HPDE6-E6E7 (cell line): ENCODE results near the gene ODF4.
A peak's percentile ranks its signal among the peaks of the same experiment; 100 is the strongest.
"Not testable (repeated sequence)": the region's sequence is repeated elsewhere in the genome, so short reads cannot be mapped to it uniquely, and the experiment has no call there.

ENCODE experiments used
- DNase-seq: peaks from one replicate; pipeline ENCODE4 v3.0.0; 2011; ENCODE audit warnings: missing footprints; ENCODE audit errors: extremely low spot score

ODF4 gene

GRCh38 chr17:8369944-8370343, 30.3 kb downstream of the ODF4 start:
- DNase-seq: no peak

DNA sequence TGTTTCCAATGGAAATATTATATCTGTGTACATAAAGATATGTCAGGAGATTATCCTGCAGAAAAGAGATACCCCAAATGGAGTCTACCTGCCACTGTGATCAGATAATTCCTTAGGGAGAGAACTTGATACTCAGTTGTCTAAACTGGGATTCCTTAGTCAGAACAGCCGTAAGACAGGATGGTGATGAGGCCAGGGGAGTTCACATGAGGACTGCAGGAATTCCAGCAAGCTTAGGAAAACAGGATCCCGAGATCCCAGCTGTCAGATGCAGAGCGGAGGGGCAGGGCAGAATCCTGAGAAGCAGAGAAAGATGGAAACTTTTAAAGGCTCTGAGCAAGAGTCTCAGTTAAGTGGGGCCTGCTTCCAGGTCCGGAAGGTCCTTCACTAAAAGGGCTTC, 32.1 kb downstream of the ODF4 start:
- DNase-seq: no peak

GRCh38 chr17:8372422-8372821, 32.8 kb downstream of the ODF4 start:
- no peak for DNase-seq

DNA sequence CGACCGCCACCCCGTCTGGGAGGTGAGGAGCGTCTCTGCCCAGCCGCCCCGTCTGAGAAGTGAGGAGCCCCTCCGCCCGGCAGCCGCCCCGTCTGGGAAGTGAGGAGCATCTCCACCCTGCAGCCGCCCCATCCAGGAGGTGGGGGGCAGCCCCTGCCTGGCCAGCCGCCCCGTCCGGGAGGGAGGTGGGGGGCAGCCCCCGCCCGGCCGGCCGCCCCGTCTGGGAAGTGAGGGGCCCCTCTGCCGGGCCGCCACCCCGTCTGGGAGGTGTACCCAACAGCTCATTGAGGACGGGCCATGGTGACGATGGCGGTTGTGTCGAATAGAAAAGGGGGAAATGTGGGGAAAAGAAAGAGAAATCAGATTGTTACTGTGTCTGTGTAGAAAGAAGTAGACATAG, 34.2 kb downstream of the ODF4 start:
- not testable (repeated sequence) for DNase-seq

DNA sequence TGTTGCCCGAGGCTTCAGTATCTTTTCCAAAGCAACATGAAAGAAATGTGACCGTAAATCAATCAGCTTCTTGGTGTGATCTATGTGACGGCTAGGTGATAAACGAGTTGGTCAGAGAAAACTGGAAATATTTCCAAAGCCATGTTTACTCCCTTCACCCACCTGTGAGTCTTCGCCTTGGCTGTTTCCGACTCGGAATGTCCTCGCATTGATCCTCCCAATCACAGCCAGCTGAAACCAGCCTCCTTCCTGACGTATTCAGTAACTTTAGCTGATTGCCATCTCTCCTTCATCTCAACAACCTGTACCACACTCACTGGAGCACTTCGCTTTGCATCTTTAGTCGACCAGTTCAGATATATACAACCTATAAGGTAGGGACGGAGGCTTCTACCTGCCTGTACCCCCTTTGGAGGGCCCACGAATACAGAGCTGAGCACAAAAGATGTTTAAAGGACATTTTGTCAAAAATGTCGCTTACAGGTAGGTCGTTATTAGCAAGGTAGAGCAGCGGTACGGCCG, 36.2 kb downstream of the ODF4 start:
- DNase-seq: no peak

DNA sequence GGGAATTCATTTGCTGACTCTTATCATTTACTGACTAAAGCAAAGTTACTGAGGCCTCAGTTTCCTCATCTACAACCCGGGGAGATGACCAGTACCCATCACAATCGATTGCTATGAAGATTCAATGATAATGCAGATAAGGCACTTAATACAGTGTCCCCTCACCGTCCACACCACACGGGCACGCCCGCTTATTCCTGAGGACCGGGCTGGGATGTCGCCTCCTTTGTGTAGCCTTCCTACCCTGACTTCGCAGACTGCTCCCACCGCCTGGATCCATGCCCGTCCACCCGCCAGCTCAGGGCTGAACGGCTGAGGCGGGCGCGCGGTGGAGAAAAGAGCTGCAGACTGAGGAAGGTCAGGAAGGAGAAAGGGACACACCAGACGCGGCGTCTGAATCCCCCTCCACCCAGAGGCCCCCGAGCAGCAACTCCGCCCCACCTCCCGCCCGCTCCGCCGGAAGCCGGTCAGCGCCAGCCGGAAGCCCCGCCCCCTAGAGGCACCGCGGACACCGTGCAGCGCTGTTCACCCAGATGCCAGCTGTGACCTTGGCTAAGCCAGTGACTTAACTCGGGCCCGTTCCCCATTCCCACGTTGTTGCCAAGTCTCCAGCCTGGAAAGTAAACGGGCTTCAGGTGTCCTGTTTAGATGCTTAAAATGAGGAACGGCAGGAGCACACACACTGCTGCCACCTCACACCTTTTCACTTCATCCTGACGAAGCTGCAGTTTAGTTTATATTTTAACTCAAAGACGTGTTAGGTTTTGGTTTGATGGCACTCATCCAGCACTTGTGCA, 36.8 kb downstream of the ODF4 start, which contains the start of gene KRABD2:
Gene KRABD2, minus strand, starts transcription at position 434 of the 797 bp plus-strand sequence.
- DNase-seq: peak; percentile 82

DNA sequence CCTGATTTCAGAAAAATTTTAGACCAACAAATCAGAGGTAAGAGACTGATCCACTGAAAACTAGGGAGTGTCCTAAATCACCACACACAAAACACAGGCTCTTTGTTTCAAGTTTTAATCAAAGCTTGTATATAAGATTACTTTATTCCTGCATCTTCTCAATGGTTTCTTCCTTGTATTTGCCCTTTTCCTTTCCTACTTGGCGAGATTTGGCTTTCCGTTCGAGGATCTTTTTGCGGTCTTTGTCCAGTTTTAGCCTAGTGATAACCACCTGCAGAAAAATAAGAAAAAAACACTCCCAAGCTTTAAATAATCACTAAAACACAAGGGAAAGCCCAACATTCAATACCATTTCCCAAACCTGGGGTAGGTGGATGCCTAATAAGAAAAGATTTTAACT, 37.8 kb downstream of the ODF4 start:
- no peak for DNase-seq

GRCh38 chr17:8378117-8378516, 38.5 kb downstream of the ODF4 start:
- DNase-seq: not testable (repeated sequence)

DNA sequence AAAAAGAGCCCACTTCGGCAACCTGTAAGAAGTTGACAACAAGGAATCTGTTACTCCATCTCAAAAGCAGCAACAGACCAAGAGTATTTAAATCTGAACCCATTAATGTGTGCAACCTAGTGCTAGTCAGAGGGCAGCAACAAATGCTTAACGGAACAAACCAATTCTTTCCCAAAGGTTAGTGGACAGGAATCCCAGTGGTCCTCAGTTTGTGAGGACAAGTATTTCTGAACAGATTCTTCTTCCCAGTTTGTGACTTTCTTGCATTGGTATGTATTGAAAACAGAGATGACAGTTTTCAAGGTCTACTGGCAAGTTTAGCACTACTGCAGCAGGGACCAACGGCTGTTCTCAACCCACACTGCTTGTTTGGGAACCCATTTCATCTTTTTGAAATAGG, 40.4 kb downstream of the ODF4 start:
- no peak for DNase-seq

DNA sequence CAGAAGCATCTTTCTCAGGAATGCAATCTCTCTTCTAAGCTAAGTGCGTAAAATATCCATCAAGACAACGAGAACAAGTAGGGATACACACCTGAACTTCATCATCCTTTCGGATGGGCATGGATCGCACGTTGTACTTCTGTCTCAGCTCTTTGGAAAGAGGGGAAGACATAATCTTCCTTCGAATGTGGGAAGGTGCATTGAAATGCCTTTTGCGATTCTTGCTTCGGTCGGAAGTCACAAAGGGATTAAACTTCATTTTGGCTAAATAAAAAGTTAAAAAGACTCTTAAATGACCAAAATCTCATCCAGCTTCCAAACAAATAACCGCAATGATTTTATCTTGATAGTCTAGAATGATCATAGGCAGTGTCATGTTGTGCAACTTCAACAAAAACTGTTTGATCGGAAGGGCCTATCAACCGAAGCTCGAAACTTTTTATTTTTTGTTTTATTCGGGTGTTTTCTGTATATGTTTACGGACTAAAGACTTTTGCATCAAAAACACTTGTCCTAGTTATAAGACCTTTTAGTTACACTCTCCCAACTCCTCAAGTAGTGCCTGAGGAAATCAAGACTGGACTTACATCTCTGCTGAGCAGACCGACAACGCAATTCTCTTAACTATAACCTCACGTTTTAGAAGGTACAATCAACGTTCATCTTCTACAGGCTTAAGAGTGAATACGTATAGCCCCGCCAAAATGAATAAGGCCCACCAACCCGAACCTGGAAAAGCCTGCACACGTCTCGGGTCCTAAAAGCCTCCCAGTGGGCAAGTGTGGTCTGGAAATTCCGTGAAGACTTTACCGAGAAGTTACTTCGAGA, 42.6 kb downstream of the ODF4 start:
- DNase-seq: no peak

DNA sequence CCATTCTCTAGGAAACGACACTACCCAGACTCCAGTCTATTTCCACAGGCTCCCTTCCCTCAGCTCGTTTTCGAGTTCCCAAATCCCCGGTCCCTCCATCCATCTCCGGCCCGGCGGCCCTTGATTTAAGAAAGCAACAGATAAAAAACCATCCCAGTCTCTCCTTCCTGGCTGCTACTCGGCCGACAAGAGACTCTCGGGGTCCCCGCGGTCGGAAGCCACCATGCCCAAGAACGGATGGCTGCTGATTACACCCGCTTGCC, 43.2 kb downstream of the ODF4 start:
- DNase-seq: no peak

DNA sequence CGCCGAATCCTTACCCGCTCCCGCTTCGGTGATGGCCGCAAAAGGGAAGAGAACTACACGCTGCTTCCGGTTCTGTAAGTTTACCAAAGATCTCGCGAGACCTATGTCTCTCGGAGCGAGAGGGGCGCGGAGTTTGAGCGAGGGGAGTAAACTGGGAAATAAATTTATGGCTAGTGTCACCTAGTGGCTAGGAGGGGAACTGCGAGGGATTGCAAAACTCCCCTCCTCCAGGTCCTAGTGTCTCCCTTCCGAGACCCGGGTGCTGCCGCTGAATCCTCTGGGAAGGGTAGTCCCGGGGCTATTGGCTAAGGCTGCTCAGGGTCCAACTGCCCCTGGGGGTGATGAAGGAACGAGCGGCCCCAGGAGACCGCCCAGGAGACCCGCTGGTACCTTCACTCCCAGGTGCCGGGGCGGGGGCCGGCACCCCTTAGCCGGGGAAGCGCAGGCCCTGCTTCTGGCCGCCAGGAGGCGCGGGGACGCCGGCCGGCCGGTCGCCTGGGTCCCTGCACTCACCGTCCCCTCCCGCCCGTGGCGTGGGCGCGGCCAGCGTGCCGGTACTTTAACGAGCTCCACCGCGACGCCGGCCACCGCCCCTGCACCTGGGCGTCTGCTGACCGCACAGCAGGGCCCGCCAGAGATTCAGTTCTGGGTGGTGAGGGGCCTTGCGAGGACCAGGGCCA, 43.6 kb downstream of the ODF4 start, which contains the start of gene RPL26:
Gene RPL26, minus strand, starts transcription at position 51 of the 680 bp plus-strand sequence. CDS start 883 bp downstream, outside the sequence.
- DNase-seq: peak; percentile 85

DNA sequence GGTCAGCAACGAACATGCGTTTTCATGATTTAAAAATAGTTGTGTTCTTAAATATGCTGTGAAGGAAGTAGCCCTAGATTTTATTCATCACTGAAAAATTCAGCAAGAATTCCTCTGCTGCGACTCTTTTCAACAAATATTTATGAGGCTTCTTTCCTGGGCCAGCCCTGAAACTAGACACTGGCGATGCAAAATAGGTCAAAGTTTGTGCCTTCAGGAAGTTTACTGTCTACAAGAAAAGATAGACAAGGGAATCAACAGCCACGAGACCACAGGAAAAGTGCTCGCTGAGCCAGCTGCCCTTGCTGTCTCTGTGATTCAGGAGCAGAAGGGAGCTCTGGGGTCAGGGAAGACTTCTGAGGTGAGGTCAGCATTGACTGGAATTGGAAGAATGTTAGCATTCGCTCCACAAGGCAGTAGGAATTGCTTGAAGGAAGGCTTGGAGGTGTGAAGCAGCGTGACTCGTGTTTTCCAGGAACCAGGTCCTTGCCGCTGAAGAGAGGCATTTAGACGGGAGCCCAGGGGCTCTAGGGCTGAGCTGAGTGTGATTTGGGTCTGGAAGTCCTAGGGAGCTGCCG, 45.2 kb downstream of the ODF4 start:
- DNase-seq: no peak

GRCh38 chr17:8386841-8387240, 47.2 kb downstream of the ODF4 start:
- no peak for DNase-seq

DNA sequence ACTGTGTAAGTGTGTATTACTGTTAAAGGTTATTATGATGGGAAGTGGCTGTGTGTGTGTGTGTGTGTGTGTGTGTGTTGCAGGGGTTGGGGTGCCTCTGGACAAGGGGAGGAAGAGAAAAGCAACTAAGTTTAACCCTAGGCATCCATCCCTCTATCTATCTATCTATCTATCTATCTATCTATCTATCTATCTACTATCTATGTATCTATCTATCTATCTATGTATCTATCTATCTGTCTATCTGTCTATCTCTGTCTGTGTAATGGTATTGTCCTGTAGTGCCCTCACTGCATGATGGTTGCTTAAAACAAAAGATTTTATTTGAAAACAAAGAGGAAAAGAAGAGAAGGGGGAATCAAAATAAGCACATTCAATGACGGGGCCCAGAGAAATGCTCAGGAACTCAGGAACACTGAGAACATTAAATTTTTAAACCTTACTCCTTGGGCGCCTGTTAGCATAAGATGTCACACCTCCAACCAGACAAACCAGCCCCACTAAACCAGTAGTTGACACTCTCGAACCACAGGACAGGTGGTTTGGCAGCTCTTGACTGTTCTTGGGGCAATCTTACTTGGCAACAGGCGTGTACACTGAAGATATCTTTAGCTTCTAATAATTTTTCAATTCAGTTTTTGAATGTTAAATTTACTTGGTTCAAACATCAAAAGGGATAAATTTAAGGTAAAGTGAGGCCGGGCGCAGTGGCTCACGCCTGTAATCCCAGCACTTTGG, 48.4 kb downstream of the ODF4 start:
- no peak for DNase-seq

DNA sequence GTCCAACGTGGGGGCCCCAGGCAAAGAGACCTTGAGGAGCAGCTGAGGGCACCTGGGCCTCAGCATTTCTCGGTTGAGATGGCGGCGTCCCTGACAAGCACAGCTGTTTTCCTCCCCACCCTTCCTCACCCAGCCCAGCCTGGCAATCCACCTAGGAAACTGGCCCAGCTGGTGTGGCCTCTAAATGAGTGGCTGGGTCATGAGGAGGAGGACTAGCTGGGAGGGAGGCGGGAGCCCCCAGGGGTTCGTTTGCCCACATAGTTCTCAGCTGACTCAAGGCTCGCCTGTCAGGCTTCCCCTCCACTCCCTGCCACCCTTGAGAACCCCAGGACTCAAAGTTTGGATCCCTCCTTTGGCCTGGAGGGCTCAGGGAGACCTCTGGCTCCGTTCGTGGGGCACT, 52.1 kb downstream of the ODF4 start:
- DNase-seq: peak; percentile 44

DNA sequence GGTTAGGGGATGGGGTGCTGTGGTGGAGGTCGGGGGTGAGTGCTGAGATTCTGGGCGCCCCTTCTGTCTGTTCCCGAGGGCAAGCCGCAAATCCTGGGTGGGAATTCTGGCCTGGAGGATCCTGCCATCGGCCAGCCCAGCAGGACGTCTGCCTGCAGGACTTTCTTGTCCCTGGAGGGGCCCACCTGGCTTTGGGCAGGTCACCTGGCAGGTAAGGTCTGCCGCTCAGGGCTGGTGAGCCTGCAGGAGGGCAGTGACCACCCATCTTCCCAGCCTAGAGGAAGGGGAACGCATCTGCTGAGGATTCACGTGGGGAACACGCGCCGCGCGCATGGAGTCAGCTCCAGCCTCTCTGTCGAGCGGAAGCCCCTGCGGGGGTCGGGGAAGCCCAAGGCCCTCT, 52.6 kb downstream of the ODF4 start:
- no peak for DNase-seq

DNA sequence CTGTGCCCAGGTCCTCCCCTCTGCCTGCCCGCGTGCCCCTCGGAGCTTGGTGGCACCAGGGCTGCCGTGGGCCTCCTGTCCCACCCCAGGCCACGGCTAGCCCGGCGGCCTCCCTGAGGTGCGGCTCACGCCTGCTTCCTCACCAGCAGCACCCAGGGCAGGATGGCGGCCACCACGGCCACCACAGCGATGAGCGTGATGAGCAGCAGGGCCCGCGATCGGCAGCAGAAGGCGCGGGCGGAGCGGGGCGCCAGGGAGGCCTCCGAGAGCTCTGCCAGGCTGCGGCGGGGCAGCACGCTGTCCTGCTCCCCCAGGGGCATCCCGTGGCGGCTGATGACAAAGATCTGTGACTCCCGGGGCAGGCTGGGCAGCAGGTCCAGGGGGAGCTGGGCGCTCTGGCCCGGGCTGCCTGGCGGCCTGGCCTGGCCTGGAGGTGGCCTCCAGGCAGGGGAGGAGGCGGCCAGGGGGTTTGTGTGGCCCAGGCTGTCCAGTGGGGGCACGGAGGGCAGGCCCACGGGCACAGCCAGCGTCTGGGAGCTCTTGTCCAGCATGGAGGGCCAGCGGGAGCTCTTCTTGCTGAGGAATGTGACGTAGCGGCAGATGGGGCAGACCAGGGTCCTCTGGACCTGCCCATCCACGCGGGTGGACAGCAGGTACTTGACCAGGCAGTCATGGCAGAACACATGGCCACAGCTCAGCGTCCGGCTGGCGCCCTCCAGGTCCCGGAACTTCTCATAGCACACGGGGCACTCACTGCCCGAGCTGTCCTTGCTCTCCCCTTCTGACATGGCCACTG, 53.2 kb downstream of the ODF4 start:
- no peak for DNase-seq

DNA sequence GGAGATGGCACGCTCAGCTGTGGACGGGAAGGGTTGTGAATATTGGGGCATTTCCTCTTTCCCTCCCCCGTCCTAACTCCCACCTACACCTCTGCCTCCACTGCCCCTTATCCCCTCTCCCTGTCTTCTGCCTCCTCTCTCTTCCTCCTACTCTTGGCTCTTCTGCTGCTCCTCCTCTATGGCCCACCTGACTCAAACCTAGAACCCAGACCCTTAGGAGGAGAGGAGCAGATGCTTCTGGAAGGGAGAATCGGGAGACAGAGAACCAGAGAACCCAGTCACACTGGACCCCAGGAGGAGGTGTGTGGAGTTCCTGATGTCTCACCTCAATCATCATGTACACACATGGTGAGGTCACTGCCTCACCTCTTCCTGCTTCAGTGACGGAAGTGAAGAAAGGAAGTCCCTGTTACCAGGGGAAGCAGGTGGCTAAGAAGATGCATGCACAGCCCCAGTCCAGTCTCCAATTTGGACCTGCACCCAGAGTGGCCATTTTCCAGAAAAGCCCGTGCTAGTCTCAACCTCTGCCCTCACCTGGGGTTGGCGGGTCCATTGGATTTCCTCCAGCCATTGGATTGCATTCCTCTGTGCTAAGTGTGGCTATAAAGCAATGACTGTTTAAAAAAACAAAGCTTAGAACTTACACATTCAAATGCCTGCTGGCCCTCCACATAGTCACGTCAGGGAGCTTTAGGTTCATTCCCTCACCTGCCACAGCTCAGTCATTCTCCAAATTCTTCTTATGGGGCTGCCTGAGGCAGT, 54.0 kb downstream of the ODF4 start:
- peak; percentile 60 for DNase-seq

DNA sequence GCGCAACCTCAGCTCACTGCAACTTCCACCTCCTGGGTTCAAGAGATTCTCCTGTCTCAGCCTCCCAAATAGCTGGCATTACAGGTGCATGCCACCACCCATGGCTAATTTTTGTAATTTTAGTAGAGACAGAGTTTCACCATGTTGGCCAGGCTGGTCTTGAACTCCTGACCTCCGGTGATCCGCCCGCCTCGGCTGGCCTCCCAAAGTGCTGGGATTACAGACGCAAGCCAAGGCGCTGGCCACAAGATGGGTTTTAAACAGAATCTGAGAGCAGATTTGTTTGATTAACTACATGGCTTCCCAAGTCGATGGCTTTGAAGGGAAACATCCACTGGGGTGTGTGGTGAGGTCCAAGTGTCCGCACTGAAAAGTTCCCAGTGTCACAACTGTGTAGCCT, 54.9 kb downstream of the ODF4 start:
- DNase-seq: not testable (repeated sequence)
